NCI-H345 treated with DMSO at 0.1 percent for 48 hours (cell line): ENCODE data around the gene DAP.
"Not testable (repeated sequence)": the region's sequence is repeated elsewhere in the genome, so short reads cannot be mapped to it uniquely, and the experiment has no call there.

Experiments
- DNase-seq: peaks from one replicate; lab custom pipeline; 2025; ENCODE audit not compliant: unreplicated experiment; lab: John Stamatoyannopoulos, UW

Gene DAP

GRCh38 chr5:10635867-10636350, 125.1 kb downstream of the DAP start:
- DNase-seq: no peak

- DNase-seq: no peak
These were observed 125.7 kb downstream of the DAP start for GRCh38 chr5:10635257-10635866.

GRCh38 chr5:10634562-10634961, 126.5 kb downstream of the DAP start:
- DNase-seq: no peak

GRCh38 chr5:10634050-10634449, 127.0 kb downstream of the DAP start:
- DNase-seq: no peak

- DNase-seq: no peak
These were observed 127.6 kb downstream of the DAP start for GRCh38 chr5:10633271-10634049.

- DNase-seq: no peak
These were observed 128.8 kb downstream of the DAP start for GRCh38 chr5:10632110-10632761.

GRCh38 chr5:10631316-10631996, 129.6 kb downstream of the DAP start:
- no peak for DNase-seq

GRCh38 chr5:10630744-10631143, 130.3 kb downstream of the DAP start:
- not testable (repeated sequence) for DNase-seq

GRCh38 chr5:10630126-10630525, 130.9 kb downstream of the DAP start:
- no peak for DNase-seq

- no peak for DNase-seq
These were observed 131.4 kb downstream of the DAP start for GRCh38 chr5:10629682-10630081.
